ENCODE results near the gene NAGPA. TPM values are rescaled to one million over a fixed set of nuclear protein-coding genes. Genes with fewer than 3 reads are reported as not detected.

The NAGPA gene
- total and polyA plus RNA-seq, 2 of the 8 experiments (the other 6 are each of a cell fraction or from before 2014, with no cell fraction given) = 10.1 to 13.2 TPM

DNA sequence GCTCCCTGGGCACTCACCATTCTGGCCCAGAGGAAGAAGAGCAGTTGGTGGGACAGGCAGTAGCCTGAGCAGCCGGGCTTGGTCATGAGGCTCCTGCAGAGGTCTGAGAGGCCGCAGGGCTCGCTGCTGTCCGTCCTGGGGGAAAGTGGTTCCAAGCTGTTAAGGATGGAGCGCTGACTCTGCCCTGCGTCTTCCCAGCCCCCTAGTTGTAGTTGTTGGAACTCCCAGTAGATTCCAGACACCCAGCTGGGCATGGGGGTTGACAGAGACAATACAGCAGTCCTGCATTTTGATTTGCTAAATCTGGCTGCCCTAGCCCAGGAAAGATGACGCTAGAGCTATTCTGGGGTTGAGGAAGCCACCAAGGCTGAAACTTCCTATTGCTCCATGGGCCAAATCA is 24.7 kb upstream of the NAGPA start (continued):
- no peak for TF ChIP-seq MAFK (IDR thresholded peaks at IDR 0.05; ENCODE audit: low read depth, low read length)
- TF ChIP-seq RAD21 (IDR thresholded peaks at IDR 0.05 in 1 of 2, conservative IDR thresholded peaks at IDR 0.05 in 1 of 2; ENCODE audit: low read depth in 2 of 2, low read length in 2 of 2) = peak; percentile 43 to 53; a peak in 3 of 4 replicates
- peak; percentile 69; the same call in 1 of the 2 replicates for TF ChIP-seq TBP (IDR thresholded peaks at IDR 0.05; ENCODE audit: low read depth, low read length)
- no peak for TF ChIP-seq BRCA1 (IDR thresholded peaks at IDR 0.05; ENCODE audit: low read depth, low read length)
- TF ChIP-seq YY1 (IDR thresholded peaks at IDR 0.05; ENCODE audit: low read depth, low read length) = peak; percentile 51; the same call in 1 of the 2 replicates
- peak; percentile 62 to 88 (median 65) for TF ChIP-seq CTCF (IDR thresholded peaks at IDR 0.05; ENCODE audit: control extremely low read depth in 1 of 3, insufficient read depth in 1 of 3, low read depth in 1 of 3, low read length in 3 of 3)
- peak; percentile 46; the same call in 1 of the 2 replicates for TF ChIP-seq SP1 (IDR thresholded peaks at IDR 0.05; ENCODE audit: low read depth, low read length)
- no peak for TF ChIP-seq POU5F1 (IDR thresholded peaks at IDR 0.05; ENCODE audit: low read depth, low read length)
- no peak for TF ChIP-seq CBX8 (IDR thresholded peaks at IDR 0.05; ENCODE audit: borderline replicate concordance, low read depth, low read length)
- no peak for TF ChIP-seq FOSL1 (IDR thresholded peaks at IDR 0.05; ENCODE audit: insufficient read depth, low read depth, low read length)
- peak in 1 of 2 experiments; percentile 54; a peak in 2 of 4 replicates for TF ChIP-seq SIN3A (conservative IDR thresholded peaks at IDR 0.05 in 1 of 2, IDR thresholded peaks at IDR 0.05 in 1 of 2; ENCODE audit: low read depth in 1 of 2, low read length in 2 of 2)

Measured in H1 (cell line).